SU-DHL-6 (cell line): ENCODE measurements around the gene RALBP1.

Experiments used
- H2AFZ ChIP-seq: fragments of 200-600 bp; sonication (generic); 2 replicates; pipeline ENCODE4 v1.6.1; 2014; ENCODE audit warnings: low read depth, mild to moderate bottlenecking, moderate library complexity, mixed read lengths, antibody characterized with exemption, low read length; ENCODE audit not compliant: severe bottlenecking
- H3F3A ChIP-seq: fragments of 200-600 bp; shearing (Covaris generic); 2 replicates; pipeline ENCODE4 v1.6.0; 2016; ENCODE audit warnings: antibody characterized with exemption, mild to moderate bottlenecking; ENCODE audit not compliant: insufficient read depth
- H3K27ac ChIP-seq: fragments of 200-600 bp; sonication (generic); 2 replicates; pipeline ENCODE4 v1.5.1; 2016; ENCODE audit warnings: low read depth, mild to moderate bottlenecking, low read length, moderate library complexity, mixed read lengths
- H3K27me3 ChIP-seq: fragments of 200-600 bp; sonication (generic), shearing (Covaris generic); 2 replicates; pipeline ENCODE4 v1.6.0; 2014; ENCODE audit warnings: mild to moderate bottlenecking, low read length
- H3K36me3 ChIP-seq: fragments of 200-600 bp; sonication (generic); 2 replicates; pipeline ENCODE4 v1.6.1; 2014; ENCODE audit warnings: mild to moderate bottlenecking, low read length, mixed read lengths
- H3K4me2 ChIP-seq: fragments of 300-600, 200-600 bp; shearing (Covaris generic), sonication (generic); 2 replicates; pipeline ENCODE4 v1.6.0; 2014; ENCODE audit warnings: low read length, low read depth, mild to moderate bottlenecking; ENCODE audit not compliant: poor library complexity, severe bottlenecking
- H3K4me3 ChIP-seq: fragments of 200-600 bp; sonication (generic); 2 replicates; pipeline ENCODE4 v1.5.1; 2014; ENCODE audit warnings: antibody characterized with exemption, low read length, mild to moderate bottlenecking, mixed read lengths; ENCODE audit not compliant: insufficient read depth, poor library complexity, severe bottlenecking
- H3K79me2 ChIP-seq: fragments of 200-600 bp; sonication (generic); 2 replicates; pipeline ENCODE4 v1.6.1; 2014; ENCODE audit warnings: mild to moderate bottlenecking, low read length, moderate library complexity; ENCODE audit not compliant: insufficient read depth
- H3K9ac ChIP-seq: fragments of 200-600 bp; sonication (generic); 2 replicates; pipeline ENCODE4 v1.7.0; 2014; ENCODE audit warnings: mild to moderate bottlenecking, low read length
- H3K9me2 ChIP-seq: fragments of 200-600 bp; sonication (generic); replicated peaks from 2 replicates; pipeline ENCODE4 v1.6.1; 2014; ENCODE audit warnings: low read length; ENCODE audit not compliant: insufficient read depth
- H3K9me3 ChIP-seq: fragments of 200-600 bp; sonication (generic); 2 replicates; pipeline ENCODE4 v1.6.1; 2014; ENCODE audit warnings: low read length, mixed read lengths; ENCODE audit not compliant: insufficient read depth
- H4K20me1 ChIP-seq: fragments of 200-600 bp; sonication (generic); 2 replicates; pipeline ENCODE4 v1.6.1; 2014; ENCODE audit warnings: low read depth, mild to moderate bottlenecking, antibody characterized with exemption, low read length, moderate library complexity, mixed read lengths
- EZH2phosphoT487 ChIP-seq: fragments of 200-600 bp; sonication (generic), shearing (Covaris generic); conservative IDR thresholded peaks from 2 replicates; pipeline ENCODE4 v1.6.1; 2018; ENCODE audit warnings: mild to moderate bottlenecking, antibody characterized with exemption, low read length, moderate library complexity, mixed read lengths
- TF ChIP-seq, protein P1 (sequence below): fragments of 200-600 bp; sonication (generic); IDR thresholded peaks from one replicate; pipeline ENCODE4 v1.5.1; 2017; ENCODE audit warnings: antibody characterized with exemption, mild to moderate bottlenecking, low read length, moderate library complexity; ENCODE audit not compliant: insufficient read depth, poor library complexity, severe bottlenecking

Gene RALBP1

DNA sequence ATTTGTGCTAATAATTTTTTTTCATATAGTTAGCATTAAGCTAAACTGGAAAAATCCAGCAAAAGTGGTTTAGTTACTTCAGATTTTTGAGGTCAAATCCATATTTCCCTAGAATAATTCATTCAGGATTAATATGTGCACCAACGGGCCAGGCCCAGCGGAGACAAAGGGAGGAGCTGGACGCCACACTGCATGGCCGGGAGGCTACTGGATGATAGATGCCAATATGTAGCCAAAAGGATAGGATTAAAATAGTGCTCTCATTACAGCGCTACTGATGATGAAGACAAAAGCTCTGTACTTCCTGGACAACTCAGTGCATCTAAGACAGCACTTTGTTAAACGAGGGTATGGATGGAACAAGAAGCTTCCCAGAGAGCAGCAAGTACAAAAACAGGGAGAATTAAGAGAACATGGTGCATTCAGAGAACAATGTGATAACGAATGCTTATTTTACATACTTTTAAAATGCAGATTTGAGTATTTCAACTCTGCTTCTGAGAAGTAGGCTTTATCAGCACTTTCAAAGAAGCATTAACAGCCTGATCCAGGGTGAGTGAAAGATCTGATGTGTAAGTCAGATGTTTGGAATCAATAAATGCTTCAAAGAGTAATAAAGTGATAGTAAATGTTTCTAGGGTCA lies 99.3 kb downstream of the RALBP1 start:
- Histone ChIP-seq H3K9ac (no peak overlapping the region), H3K79me2 (no peaks in the 10 kb centered on the region), H3K27ac (no peak overlapping the region), H3F3A (no peaks in the 10 kb centered on the region), H3K4me2 (no peak overlapping the region), H4K20me1 (no peaks in the 10 kb centered on the region), H3K9me2 (no peaks in the 10 kb centered on the region), H2AFZ (no peak overlapping the region), H3K4me3 (no peak overlapping the region), H3K27me3 (no peaks in the 10 kb centered on the region), H3K9me3 (no peaks in the 10 kb centered on the region), H3K36me3 (peaks cover 15% of the 10 kb centered on the region; the same call in 1 of the 2 replicates)
- no peak for TF ChIP-seq EZH2phosphoT487
- TF ChIP-seq, protein P1, sequence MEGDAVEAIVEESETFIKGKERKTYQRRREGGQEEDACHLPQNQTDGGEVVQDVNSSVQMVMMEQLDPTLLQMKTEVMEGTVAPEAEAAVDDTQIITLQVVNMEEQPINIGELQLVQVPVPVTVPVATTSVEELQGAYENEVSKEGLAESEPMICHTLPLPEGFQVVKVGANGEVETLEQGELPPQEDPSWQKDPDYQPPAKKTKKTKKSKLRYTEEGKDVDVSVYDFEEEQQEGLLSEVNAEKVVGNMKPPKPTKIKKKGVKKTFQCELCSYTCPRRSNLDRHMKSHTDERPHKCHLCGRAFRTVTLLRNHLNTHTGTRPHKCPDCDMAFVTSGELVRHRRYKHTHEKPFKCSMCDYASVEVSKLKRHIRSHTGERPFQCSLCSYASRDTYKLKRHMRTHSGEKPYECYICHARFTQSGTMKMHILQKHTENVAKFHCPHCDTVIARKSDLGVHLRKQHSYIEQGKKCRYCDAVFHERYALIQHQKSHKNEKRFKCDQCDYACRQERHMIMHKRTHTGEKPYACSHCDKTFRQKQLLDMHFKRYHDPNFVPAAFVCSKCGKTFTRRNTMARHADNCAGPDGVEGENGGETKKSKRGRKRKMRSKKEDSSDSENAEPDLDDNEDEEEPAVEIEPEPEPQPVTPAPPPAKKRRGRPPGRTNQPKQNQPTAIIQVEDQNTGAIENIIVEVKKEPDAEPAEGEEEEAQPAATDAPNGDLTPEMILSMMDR = no peak

DNA sequence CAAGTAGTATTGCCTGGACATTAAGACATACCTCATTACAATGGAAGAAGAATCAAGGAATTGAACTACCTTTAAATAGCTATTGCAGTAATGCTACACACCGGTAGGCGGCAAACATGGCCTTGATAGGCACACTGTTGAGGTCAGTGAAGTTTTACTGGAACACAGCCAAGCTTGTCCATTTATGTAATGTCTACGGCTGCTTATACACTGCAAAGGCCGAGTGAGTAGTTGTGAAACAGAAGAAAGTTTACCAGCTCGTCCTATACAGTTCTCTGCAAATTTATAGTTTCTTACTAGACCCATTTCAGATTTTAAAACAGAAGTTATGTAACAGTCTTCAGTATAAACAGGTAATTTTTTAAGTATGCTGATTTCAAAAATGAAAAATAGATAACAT lies 100.2 kb downstream of the RALBP1 start:
- Histone ChIP-seq H3K9me3 (no peaks in the 10 kb centered on the region), H3F3A (no peaks in the 10 kb centered on the region), H3K27me3 (no peaks in the 10 kb centered on the region), H3K9ac (no peak overlapping the region), H3K36me3 (peaks cover 7% of the 10 kb centered on the region; the same call in 1 of the 2 replicates), H2AFZ (no peak overlapping the region), H3K4me3 (no peak overlapping the region), H3K9me2 (no peaks in the 10 kb centered on the region), H3K4me2 (no peak overlapping the region), H3K79me2 (no peaks in the 10 kb centered on the region), H3K27ac (no peak overlapping the region), H4K20me1 (no peaks in the 10 kb centered on the region)
- TF ChIP-seq EZH2phosphoT487 = no peak
- TF ChIP-seq, protein P1 = no peak

DNA sequence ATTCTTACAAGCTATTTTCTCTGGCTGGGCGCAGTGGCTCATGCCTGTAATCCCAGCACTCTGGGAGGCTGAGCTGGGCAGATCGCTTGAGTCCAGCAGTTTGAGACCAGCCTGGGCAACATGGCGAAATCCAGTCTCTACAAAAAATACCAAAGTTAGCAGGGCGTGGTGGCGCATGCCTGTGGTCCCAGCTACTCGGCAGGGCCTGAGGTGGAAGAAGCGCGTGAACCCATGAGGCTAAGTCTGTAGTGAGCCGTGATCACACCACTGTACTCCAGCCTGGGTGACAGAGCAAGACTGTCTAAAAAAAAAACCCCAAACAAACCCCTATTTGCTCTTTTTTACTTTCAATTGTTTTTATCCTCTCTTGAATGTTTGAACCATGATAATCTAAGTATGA lies 102.0 kb downstream of the RALBP1 start:
- Histone ChIP-seq H3K79me2 (no peaks in the 10 kb centered on the region), H3K36me3 (peaks cover 10% of the 10 kb centered on the region; the same call in 1 of the 2 replicates), H3K9ac (no peak overlapping the region), H3K4me2 (no peak overlapping the region), H3K9me2 (no peaks in the 10 kb centered on the region), H3K9me3 (no peaks in the 10 kb centered on the region), H3F3A (no peaks in the 10 kb centered on the region), H3K27me3 (no peaks in the 10 kb centered on the region), H4K20me1 (no peaks in the 10 kb centered on the region), H3K27ac (no peak overlapping the region), H2AFZ (no peak overlapping the region), H3K4me3 (no peak overlapping the region)
- TF ChIP-seq, protein P1 = no peak
